ES-I3 (cell line): Measurements from ENCODE around the gene CACNA2D1.
"Not testable (repeated sequence)": the region's sequence is repeated elsewhere in the genome, so short reads cannot be mapped to it uniquely, and the experiment has no call there.

ENCODE experiments used
- H3K36me3 ChIP-seq: 2 replicates; pipeline ENCODE4 v1.6.1; 2013; ENCODE audit warnings: mild to moderate bottlenecking, low read length, control low read depth, moderate library complexity; ENCODE audit not compliant: insufficient read depth
- H3K4me1 ChIP-seq: 2 replicates; pipeline ENCODE4 v1.6.1; 2013; ENCODE audit warnings: mild to moderate bottlenecking, control low read depth, low read length; ENCODE audit not compliant: insufficient read depth
- H3K9ac ChIP-seq: 2 replicates; pipeline ENCODE4 v1.6.1; 2013; ENCODE audit warnings: low read depth, mild to moderate bottlenecking, low read length, moderate library complexity
- H3K9me3 ChIP-seq: 2 replicates; pipeline ENCODE4 v1.6.1; 2013; ENCODE audit warnings: mild to moderate bottlenecking, low read length, moderate library complexity; ENCODE audit not compliant: control insufficient read depth, insufficient read depth

Gene CACNA2D1

GRCh38 chr7:82444220-82444909 lies 788 bp upstream of the CACNA2D1 start:
- Histone ChIP-seq H3K9ac (peak overlapping the region; percentile 75; the same call in 1 of the 2 replicates), H3K4me1 (peaks cover 12% of the 10 kb centered on the region; the same call in 1 of the 2 replicates), H3K9me3 (no peaks in the 10 kb centered on the region), H3K36me3 (no peaks in the 10 kb centered on the region)

GRCh38 chr7:82443036-82443546 lies 486 bp downstream of the CACNA2D1 start:
- peaks cover 12% of the 10 kb centered on the region; the same call in 1 of the 2 replicates for H3K4me1 ChIP-seq
- H3K9me3 ChIP-seq = no peaks in the 10 kb centered on the region
- H3K9ac ChIP-seq = peak overlapping the region; percentile 76
- no peaks in the 10 kb centered on the region for H3K36me3 ChIP-seq

- Histone ChIP-seq H3K9ac (peak overlapping the region; percentile 76), H3K36me3 (no peaks in the 10 kb centered on the region)
These were observed 1.0 kb downstream of the CACNA2D1 start for GRCh38 chr7:82442492-82443035.

GRCh38 chr7:82441669-82442478 lies 1.7 kb downstream of the CACNA2D1 start:
- H3K9ac ChIP-seq = peak overlapping the region; percentile 76
- peaks cover 12% of the 10 kb centered on the region; the same call in 1 of the 2 replicates for H3K4me1 ChIP-seq
- H3K36me3 ChIP-seq = no peaks in the 10 kb centered on the region
- no peaks in the 10 kb centered on the region for H3K9me3 ChIP-seq

More at GRCh38 chr7:82442492-82443035, 1.0 kb downstream of the CACNA2D1 start:
- H3K9me3 ChIP-seq = no peaks in the 10 kb centered on the region
- peaks cover 12% of the 10 kb centered on the region; the same call in 1 of the 2 replicates for H3K4me1 ChIP-seq

- Histone ChIP-seq H3K9me3 (no peaks in the 10 kb centered on the region), H3K4me1 (peaks cover 3% of the 10 kb centered on the region; the same call in 1 of the 2 replicates), H3K36me3 (no peaks in the 10 kb centered on the region), H3K9ac (no peak overlapping the region)
These were observed 5.1 kb downstream of the CACNA2D1 start for GRCh38 chr7:82438521-82438920.

- H3K9me3 ChIP-seq = no peaks in the 10 kb centered on the region
- no peaks in the 10 kb centered on the region for H3K36me3 ChIP-seq
- H3K4me1 ChIP-seq = no peaks in the 10 kb centered on the region; the same call in 1 of the 2 replicates
- no peak overlapping the region for H3K9ac ChIP-seq
These were observed 7.8 kb downstream of the CACNA2D1 start for GRCh38 chr7:82435769-82436168.

- Histone ChIP-seq H3K4me1 (no peaks in the 10 kb centered on the region; the same call in 1 of the 2 replicates), H3K9ac (no peak overlapping the region), H3K36me3 (no peaks in the 10 kb centered on the region), H3K9me3 (no peaks in the 10 kb centered on the region)
These were observed 9.1 kb downstream of the CACNA2D1 start for GRCh38 chr7:82434275-82435022.

GRCh38 chr7:82433507-82433906 lies 10.1 kb downstream of the CACNA2D1 start:
- Histone ChIP-seq H3K9ac (no peak overlapping the region), H3K4me1 (no peaks in the 10 kb centered on the region; the same call in 1 of the 2 replicates), H3K9me3 (no peaks in the 10 kb centered on the region), H3K36me3 (no peaks in the 10 kb centered on the region)

- not testable (repeated sequence) for H3K36me3 ChIP-seq, H3K4me1 ChIP-seq, H3K9me3 ChIP-seq, H3K9ac ChIP-seq
These were observed 10.8 kb downstream of the CACNA2D1 start for GRCh38 chr7:82432743-82433142.

GRCh38 chr7:82430500-82431465 lies 12.8 kb downstream of the CACNA2D1 start:
- H3K9ac ChIP-seq = no peak overlapping the region
- no peaks in the 10 kb centered on the region for H3K36me3 ChIP-seq
- no peaks in the 10 kb centered on the region for H3K9me3 ChIP-seq
- no peaks in the 10 kb centered on the region for H3K4me1 ChIP-seq

GRCh38 chr7:82429408-82429807 lies 14.2 kb downstream of the CACNA2D1 start:
- Histone ChIP-seq H3K9ac (no peak overlapping the region), H3K4me1 (0 out of 2 replicates have a peak, but pooled peaks cover 4% of the 10 kb centered on the region), H3K9me3 (no peaks in the 10 kb centered on the region), H3K36me3 (no peaks in the 10 kb centered on the region)

- no peak overlapping the region for H3K9ac ChIP-seq
- H3K9me3 ChIP-seq = no peaks in the 10 kb centered on the region
- no peaks in the 10 kb centered on the region for H3K36me3 ChIP-seq
- H3K4me1 ChIP-seq = 0 out of 2 replicates have a peak, but pooled peaks cover 4% of the 10 kb centered on the region
These were observed 15.2 kb downstream of the CACNA2D1 start for GRCh38 chr7:82428186-82428961.
